NT2/D1 (cell line): ENCODE data around the gene NEK1.
A peak's percentile ranks its signal among the peaks of the same experiment; 100 is the strongest.
"Not testable (repeated sequence)": the region's sequence is repeated elsewhere in the genome, so short reads cannot be mapped to it uniquely, and the experiment has no call there.

Experiments
- DNase-seq: peaks from one replicate; pipeline ENCODE4 v3.0.0-alpha.2; 2011; ENCODE audit warnings: low read depth, low spot score
- H3K27me3 ChIP-seq: 2 replicates; pipeline ENCODE4 v1.6.0; 2011; ENCODE audit warnings: mild to moderate bottlenecking; ENCODE audit not compliant: insufficient read length, insufficient read depth
- H3K36me3 ChIP-seq: 2 replicates; pipeline ENCODE4 v1.6.1; 2011; ENCODE audit warnings: mild to moderate bottlenecking, low read length, mixed read lengths; ENCODE audit not compliant: insufficient read depth, insufficient read length
- H3K4me1 ChIP-seq: 2 replicates; pipeline ENCODE4 v1.5.1; 2011; ENCODE audit not compliant: insufficient read depth, insufficient read length
- H3K4me3 ChIP-seq: 2 replicates; pipeline ENCODE4 v1.5.1; 2011; ENCODE audit warnings: low read depth; ENCODE audit not compliant: insufficient read length
- H3K9ac ChIP-seq: 2 replicates; pipeline ENCODE4 v1.6.0; 2011; ENCODE audit warnings: low read depth; ENCODE audit not compliant: insufficient read length
- H3K9me3 ChIP-seq: 2 replicates; pipeline ENCODE4 v1.5.1; 2011; ENCODE audit warnings: mild to moderate bottlenecking, low read length; ENCODE audit not compliant: insufficient read depth
- SUZ12 ChIP-seq: IDR thresholded peaks from 2 replicates; pipeline ENCODE4 v1.6.1; 2011; ENCODE audit not compliant: insufficient read length, insufficient read depth; ENCODE audit errors: extremely low read depth
- YY1 ChIP-seq: IDR thresholded peaks from 2 replicates; pipeline ENCODE4 v1.6.1; 2011; ENCODE audit not compliant: insufficient read length, insufficient read depth
- ZNF274 ChIP-seq: IDR thresholded peaks from 2 replicates; pipeline ENCODE4 v1.6.1; 2011; ENCODE audit warnings: mild to moderate bottlenecking, low read depth, low read length

Gene NEK1

GRCh38 chr4:169489306-169489705 lies 123.1 kb downstream of the NEK1 start:
- TF ChIP-seq YY1 (no peak), ZNF274 (no peak)
- Histone ChIP-seq H3K27me3 (no peaks in the 10 kb centered on the region), H3K9ac (no peak overlapping the region), H3K4me1 (no peaks in the 10 kb centered on the region), H3K4me3 (no peak overlapping the region), H3K9me3 (no peaks in the 10 kb centered on the region; the same call in 1 of the 2 replicates), H3K36me3 (peaks cover 3% of the 10 kb centered on the region)
- no peak for DNase-seq

GRCh38 chr4:169485791-169486742 lies 126.3 kb downstream of the NEK1 start:
- peaks cover 4% of the 10 kb centered on the region; the same call in 1 of the 2 replicates for H3K9me3 ChIP-seq
- DNase-seq = peak; percentile 23
- H3K4me1 ChIP-seq = no peaks in the 10 kb centered on the region
- TF ChIP-seq ZNF274 = no peak
- no peak for TF ChIP-seq YY1
- no peak for TF ChIP-seq SUZ12
- no peaks in the 10 kb centered on the region for H3K36me3 ChIP-seq
- no peak overlapping the region for H3K4me3 ChIP-seq
- no peaks in the 10 kb centered on the region for H3K27me3 ChIP-seq
- no peak overlapping the region for H3K9ac ChIP-seq

GRCh38 chr4:169485086-169485485 lies 127.3 kb downstream of the NEK1 start:
- no peak overlapping the region for H3K9ac ChIP-seq
- no peak overlapping the region for H3K4me3 ChIP-seq
- H3K36me3 ChIP-seq = no peaks in the 10 kb centered on the region
- no peaks in the 10 kb centered on the region for H3K27me3 ChIP-seq
- TF ChIP-seq ZNF274 (no peak), YY1 (no peak), SUZ12 (no peak)
- peaks cover 4% of the 10 kb centered on the region; the same call in 1 of the 2 replicates for H3K9me3 ChIP-seq
- H3K4me1 ChIP-seq = no peaks in the 10 kb centered on the region
- no peak for DNase-seq

- no peak for DNase-seq
- TF ChIP-seq YY1 (no peak), ZNF274 (no peak), SUZ12 (no peak)
- no peak overlapping the region for H3K4me3 ChIP-seq
- H3K27me3 ChIP-seq = no peaks in the 10 kb centered on the region
- H3K9me3 ChIP-seq = peaks cover 4% of the 10 kb centered on the region; the same call in 1 of the 2 replicates
- no peaks in the 10 kb centered on the region for H3K36me3 ChIP-seq
- H3K9ac ChIP-seq = no peak overlapping the region
- H3K4me1 ChIP-seq = no peaks in the 10 kb centered on the region
These were observed 127.9 kb downstream of the NEK1 start for GRCh38 chr4:169484485-169484884.

- Histone ChIP-seq H3K9me3 (no peaks in the 10 kb centered on the region), H3K36me3 (no peaks in the 10 kb centered on the region), H3K4me3 (no peak overlapping the region), H3K9ac (no peak overlapping the region), H3K27me3 (no peaks in the 10 kb centered on the region), H3K4me1 (no peaks in the 10 kb centered on the region)
- TF ChIP-seq ZNF274 (no peak), SUZ12 (no peak), YY1 (no peak)
- DNase-seq = no peak
These were observed 148.3 kb downstream of the NEK1 start for GRCh38 chr4:169464080-169464479.

GRCh38 chr4:169460081-169460480 lies 152.3 kb downstream of the NEK1 start:
- no peak for DNase-seq
- no peak overlapping the region for H3K4me3 ChIP-seq
- H3K9me3 ChIP-seq = no peaks in the 10 kb centered on the region
- H3K9ac ChIP-seq = no peak overlapping the region
- H3K27me3 ChIP-seq = no peaks in the 10 kb centered on the region
- no peak for TF ChIP-seq SUZ12
- no peaks in the 10 kb centered on the region for H3K36me3 ChIP-seq
- no peaks in the 10 kb centered on the region for H3K4me1 ChIP-seq

GRCh38 chr4:169458575-169458974 lies 153.8 kb downstream of the NEK1 start:
- H3K9ac ChIP-seq = no peak overlapping the region
- no peaks in the 10 kb centered on the region for H3K9me3 ChIP-seq
- no peaks in the 10 kb centered on the region for H3K27me3 ChIP-seq
- no peaks in the 10 kb centered on the region for H3K36me3 ChIP-seq
- DNase-seq = no peak
- H3K4me1 ChIP-seq = no peaks in the 10 kb centered on the region
- no peak for TF ChIP-seq YY1
- no peak for TF ChIP-seq ZNF274
- TF ChIP-seq SUZ12 = no peak
- no peak overlapping the region for H3K4me3 ChIP-seq

GRCh38 chr4:169452644-169453043 lies 159.7 kb downstream of the NEK1 start:
- not testable (repeated sequence) for H3K27me3 ChIP-seq, H3K9ac ChIP-seq, H3K4me1 ChIP-seq, DNase-seq, H3K36me3 ChIP-seq, H3K4me3 ChIP-seq, H3K9me3 ChIP-seq

GRCh38 chr4:169448935-169449334 lies 163.4 kb downstream of the NEK1 start:
- not testable (repeated sequence) for H3K4me3 ChIP-seq, H3K9me3 ChIP-seq, H3K27me3 ChIP-seq, H3K9ac ChIP-seq, H3K36me3 ChIP-seq, DNase-seq, H3K4me1 ChIP-seq
